IMR-90 (cell line): ENCODE results near the gene MEIKIN. TPM values are rescaled to one million over a fixed set of nuclear protein-coding genes. Genes with fewer than 3 reads are reported as not detected.

Experiments
- ATAC-seq: fragments of 200-7000 bp; cut with Tn5 transposase; 2 replicates; pipeline ENCODE4 v1.9.1; 2020; ENCODE audit warnings: low read depth, mild to moderate bottlenecking, moderate library complexity
- BruUV-seq: library from RNA; stranded (reverse); fragments of 400-500 nt; replicated peaks from 2 replicates; lab custom pipeline; 2021; lab: Mats Ljungman, UMichigan
- CTCF ChIA-PET: fragments of 300-600 bp; formaldehyde crosslinking; extraction: SDS; loops from one replicate; lab custom pipeline; 2021; ENCODE audit warnings: antibody characterized with exemption; lab: Yijun Ruan, JAX
- POLR2A ChIA-PET: fragments of 300-600 bp; sonication (Branson Sonifier 250); formaldehyde crosslinking; loops from one replicate; lab custom pipeline; 2022; ENCODE audit warnings: antibody characterized with exemption; ENCODE audit not compliant: unreplicated experiment; lab: Charles Lee
- DNase-seq: peaks from one replicate; pipeline ENCODE4 v3.0.0; 2013
- H2AFZ ChIP-seq: replicated peaks from 2 replicates; pipeline ENCODE3; 2013; ENCODE audit warnings: low read length, mild to moderate bottlenecking; ENCODE audit not compliant: poor library complexity
- H2AK5ac ChIP-seq: 2 replicates; pipeline ENCODE4 v1.6.1; 2013; ENCODE audit warnings: low read depth, low read length, inconsistent platforms
- H2AK9ac ChIP-seq: replicated peaks from 2 replicates; pipeline ENCODE3; 2013; ENCODE audit warnings: mild to moderate bottlenecking, low read depth, low read length, moderate library complexity; ENCODE audit not compliant: poor library complexity
- H2BK120ac ChIP-seq: 2 replicates; pipeline ENCODE4 v1.6.1; 2013; ENCODE audit warnings: low read depth, low read length, inconsistent platforms
- H2BK15ac ChIP-seq: 3 replicates; pipeline ENCODE4 v1.6.1; 2013; ENCODE audit warnings: low read depth, low read length, inconsistent platforms
- H2BK20ac ChIP-seq: 2 replicates; pipeline ENCODE4 v1.6.1; 2013; ENCODE audit warnings: low read depth, mild to moderate bottlenecking, inconsistent platforms, low read length, moderate library complexity
- H2BK5ac ChIP-seq: 2 replicates; pipeline ENCODE4 v1.6.1; 2013; ENCODE audit warnings: mild to moderate bottlenecking, low read depth, low read length, inconsistent platforms; ENCODE audit not compliant: poor library complexity, severe bottlenecking
- H3K14ac ChIP-seq: replicated peaks from 2 replicates; pipeline ENCODE4 v1.6.1; 2013; ENCODE audit warnings: low read depth, low read length, inconsistent platforms
- H3K18ac ChIP-seq: 2 replicates; pipeline ENCODE4 v1.6.1; 2013; ENCODE audit warnings: low read depth, low read length, control low read depth
- H3K23ac ChIP-seq: 2 replicates; pipeline ENCODE4 v1.6.1; 2013; ENCODE audit warnings: low read depth, low read length, inconsistent platforms
- H3K27ac ChIP-seq: 2 replicates; pipeline ENCODE4 v1.5.1; 2013; ENCODE audit warnings: mild to moderate bottlenecking, control low read depth, low read length; ENCODE audit not compliant: insufficient read depth
- H3K27me3 ChIP-seq: 2 replicates; pipeline ENCODE4 v1.6.1; 2013; ENCODE audit warnings: low read length; ENCODE audit not compliant: control insufficient read depth, insufficient read depth
- H3K36me3 ChIP-seq: 2 replicates; pipeline ENCODE4 v1.6.1; 2013; ENCODE audit warnings: low read length, mixed read lengths; ENCODE audit not compliant: control insufficient read depth, insufficient read depth
- H3K4ac ChIP-seq: 2 replicates; pipeline ENCODE4 v1.6.1; 2013; ENCODE audit warnings: low read depth, low read length, inconsistent platforms
- H3K4me1 ChIP-seq: 2 replicates; pipeline ENCODE4 v1.6.1; 2013; ENCODE audit warnings: low read length, mixed read lengths; ENCODE audit not compliant: control insufficient read depth, insufficient read depth
- H3K4me2 ChIP-seq: 2 replicates; pipeline ENCODE4 v1.6.1; 2013; ENCODE audit warnings: low read depth, mild to moderate bottlenecking, control low read depth, low read length, moderate library complexity
- H3K4me3 ChIP-seq: 2 replicates; pipeline ENCODE4 v1.5.1; 2013; ENCODE audit warnings: low read depth, mild to moderate bottlenecking, control low read depth, low read length, moderate library complexity; ENCODE audit not compliant: insufficient read depth
- H3K56ac ChIP-seq: 2 replicates; pipeline ENCODE4 v1.6.1; 2013; ENCODE audit warnings: low read length, inconsistent platforms; ENCODE audit not compliant: insufficient read depth; ENCODE audit errors: extremely low read depth
- H3K79me1 ChIP-seq, 2 experiments: 2 replicates each; pipeline ENCODE4 v1.6.1; 2013; ENCODE audit warnings: low read length in 2 of 2, inconsistent platforms in 1 of 2, low read depth in 1 of 2
- H3K9ac ChIP-seq: 2 replicates; pipeline ENCODE4 v1.6.1; 2013; ENCODE audit warnings: low read depth, low read length, control low read depth
- H3K9me1 ChIP-seq: 2 replicates; pipeline ENCODE4 v1.6.1; 2013; ENCODE audit warnings: low read length, inconsistent platforms; ENCODE audit not compliant: insufficient read depth
- H3K9me3 ChIP-seq: 2 replicates; pipeline ENCODE4 v1.6.1; 2013; ENCODE audit warnings: low read length; ENCODE audit not compliant: control insufficient read depth, insufficient read depth
- H4K20me1 ChIP-seq: 2 replicates; pipeline ENCODE4 v1.6.1; 2013; ENCODE audit warnings: low read length, inconsistent platforms; ENCODE audit not compliant: insufficient read depth
- H4K5ac ChIP-seq: 2 replicates; pipeline ENCODE4 v1.6.1; 2013; ENCODE audit warnings: mild to moderate bottlenecking, low read depth, low read length, control low read depth
- H4K8ac ChIP-seq, 2 experiments: 2 replicates each; pipeline ENCODE4 v1.6.1; 2013; ENCODE audit warnings: low read depth in 2 of 2, low read length in 2 of 2, control low read depth in 1 of 2, inconsistent platforms in 1 of 2
- H4K91ac ChIP-seq: 2 replicates; pipeline ENCODE4 v1.6.1; 2013; ENCODE audit warnings: low read depth, low read length, inconsistent platforms; ENCODE audit not compliant: insufficient read depth
- BHLHE40 ChIP-seq: fragments of 150-350 bp; IDR thresholded peaks from 2 replicates; pipeline ENCODE4 v1.6.1; 2016; ENCODE audit warnings: mild to moderate bottlenecking, low read depth, low read length
- CEBPB ChIP-seq: IDR thresholded peaks from 2 replicates; pipeline ENCODE4 v1.6.1; 2012; ENCODE audit warnings: low read depth, low read length, improper control_type of control experiment
- CHD1 ChIP-seq: IDR thresholded peaks from 2 replicates; pipeline ENCODE4 v1.6.1; 2012; ENCODE audit warnings: low read depth, low read length, improper control_type of control experiment
- CTCF ChIP-seq: conservative IDR thresholded peaks from 2 replicates; pipeline ENCODE4 v1.5.1; 2012; ENCODE audit warnings: mild to moderate bottlenecking, low read depth, low read length, improper control_type of control experiment
- ELK1 ChIP-seq: fragments of 150-350 bp; IDR thresholded peaks from 2 replicates; pipeline ENCODE4 v1.6.1; 2016; ENCODE audit warnings: low read depth, mild to moderate bottlenecking, low read length, moderate library complexity, borderline replicate concordance
- FOS ChIP-seq: fragments of 150-350 bp; IDR thresholded peaks from 2 replicates; pipeline ENCODE4 v1.6.1; 2016; ENCODE audit warnings: low read depth, low read length
- MAFK ChIP-seq: IDR thresholded peaks from 2 replicates; pipeline ENCODE4 v1.6.1; 2012; ENCODE audit warnings: low read depth, low read length, improper control_type of control experiment
- MAZ ChIP-seq: IDR thresholded peaks from 2 replicates; pipeline ENCODE4 v1.6.1; 2012; ENCODE audit warnings: low read depth, mild to moderate bottlenecking, low read length, improper control_type of control experiment, moderate library complexity, borderline replicate concordance
- MXI1 ChIP-seq: IDR thresholded peaks from 2 replicates; pipeline ENCODE4 v1.6.1; 2012; ENCODE audit warnings: low read depth, mild to moderate bottlenecking, low read length, moderate library complexity, borderline replicate concordance
- RAD21 ChIP-seq: IDR thresholded peaks from 2 replicates; pipeline ENCODE4 v1.6.1; 2012; ENCODE audit warnings: low read length, improper control_type of control experiment
- RCOR1 ChIP-seq: IDR thresholded peaks from 2 replicates; pipeline ENCODE4 v1.6.1; 2012; ENCODE audit warnings: mild to moderate bottlenecking, low read length, improper control_type of control experiment; ENCODE audit not compliant: insufficient replicate concordance
- RFX5 ChIP-seq: IDR thresholded peaks from 2 replicates; pipeline ENCODE4 v1.8.0; 2012; ENCODE audit warnings: low read depth, mild to moderate bottlenecking, low read length, moderate library complexity
- SMC3 ChIP-seq: fragments of 150-350 bp; IDR thresholded peaks from 2 replicates; pipeline ENCODE4 v1.6.1; 2016; ENCODE audit warnings: low read depth, mild to moderate bottlenecking, antibody characterized with exemption, low read length, moderate library complexity
- USF2 ChIP-seq: fragments of 150-350 bp; IDR thresholded peaks from 2 replicates; pipeline ENCODE4 v1.6.1; 2017; ENCODE audit warnings: mild to moderate bottlenecking, antibody characterized with exemption, low read length, low read depth
- WGBS, 2 experiments: methylation state at CpG; one replicate each; pipeline versions ENCODE4 v1.1.5 to v1.1.7; 2013; ENCODE audit warnings: missing lambda C conversion rate in 2 of 2; ENCODE audit not compliant: insufficient read length in 1 of 2; ENCODE audit errors: extremely low coverage in 2 of 2; 5-methylcytosine and 5-hydroxymethylcytosine counted together
- dilution Hi-C: fragments of 300-500 bp; cut with HindIII; formaldehyde crosslinking; loops from one replicate; pipeline ENCODE4 v1.14.3; 2018; ENCODE audit warnings: low sequenced_read_pairs; ENCODE audit not compliant: unreplicated experiment
- in situ Hi-C: fragments of 300-500 bp; cut with MboI; formaldehyde crosslinking; loops from 3 replicates; pipeline ENCODE4 v1.14.3; 2019; ENCODE audit warnings: low sequenced_read_pairs, inconsistent platforms, mixed read lengths
- intact Hi-C: fragments of 100-400 bp; cut with micrococcal nuclease; formaldehyde crosslinking; loops from 2 replicates; pipeline ENCODE4 v1.10.0; 2022
- polyA plus RNA-seq, 3 experiments: library from polyadenylated mRNA; depleted of rRNA; stranded (reverse); fragments of >200 nt; gene quantifications; 2 replicates each; pipeline ENCODE4 v1.2.3, GENCODE V29; 2012; ENCODE audit warnings: low replicate concordance in 1 of 3
- total RNA-seq: library from RNA; depleted of rRNA; stranded (reverse); fragments of >200 nt; gene quantifications from 2 replicates; pipeline ENCODE4 v1.2.3, GENCODE V29; 2012

MEIKIN gene
- total and polyA plus RNA-seq, 2 of the 4 experiments (the other 2 are of a cell fraction) = not detected

DNA sequence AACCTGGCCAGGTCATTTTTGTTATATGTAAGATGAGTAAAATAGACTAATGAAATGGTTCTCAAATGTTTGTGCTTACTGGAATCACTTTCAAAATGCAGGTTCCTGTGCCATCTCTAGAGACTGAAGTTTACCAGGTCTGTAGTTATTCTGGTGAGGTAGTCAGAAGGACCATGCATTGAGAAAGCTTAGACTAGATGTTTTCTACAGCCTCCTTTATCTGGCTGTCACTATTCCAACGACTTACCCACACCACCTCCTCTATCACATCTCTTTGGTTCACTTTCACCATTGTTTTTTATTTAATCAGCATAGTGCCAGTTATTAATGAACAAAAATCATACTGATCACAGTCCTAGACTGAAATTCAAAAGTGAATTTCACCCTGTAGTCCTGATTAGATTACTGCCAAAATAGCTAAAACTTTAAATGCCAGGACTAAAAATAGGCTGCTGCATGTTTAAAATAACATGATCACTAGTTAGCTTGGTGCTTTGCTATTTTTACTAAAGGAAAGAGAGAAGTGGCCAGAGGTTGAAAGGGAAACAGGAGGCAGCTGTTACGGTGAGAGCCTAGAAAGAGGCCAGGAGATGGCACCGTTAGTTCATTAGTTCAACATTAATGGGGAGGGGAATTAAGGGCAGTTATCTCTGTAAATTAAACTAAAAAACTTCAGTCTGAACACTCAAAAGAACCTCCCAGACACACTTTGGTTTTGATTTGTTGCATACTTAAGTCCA, 134.8 kb downstream of the MEIKIN start:
- H3K56ac ChIP-seq = no peak overlapping the region
- BruUV-seq = no TSS peak
- no peaks in the 10 kb centered on the region for H3K9me3 ChIP-seq
- no peak overlapping the region for H3K18ac ChIP-seq
- H2BK20ac ChIP-seq = no peak overlapping the region
- H4K91ac ChIP-seq = no peak overlapping the region
- peaks cover 2% of the 10 kb centered on the region; the same call in 1 of the 2 replicates for H3K9me1 ChIP-seq
- dilution Hi-C loops (no loop called here), in situ Hi-C loops (loop anchor here (10.0 kb wide), 1 partner anchor 194 kb away; no protein-coding TSS in a partner anchor), intact Hi-C loops (loop anchor here (1.0 to 2.0 kb wide), 2 partner anchors 198 to 252 kb away; no protein-coding TSS in a partner anchor)
- H3K14ac ChIP-seq = no peak overlapping the region
- ATAC-seq = peak; percentile 64
- H3K27ac ChIP-seq = no peak overlapping the region
- H4K5ac ChIP-seq = no peak overlapping the region
- DNase-seq = peak; percentile 41
- no peaks in the 10 kb centered on the region for H3K27me3 ChIP-seq
- POLR2A ChIA-PET = no interaction called here
- no peak overlapping the region for H4K8ac ChIP-seq
- no peak overlapping the region for H2AK5ac ChIP-seq
- no peaks in the 10 kb centered on the region for H4K20me1 ChIP-seq
- H3K4me1 ChIP-seq = 0 out of 2 replicates have a peak, but pooled peaks cover 2% of the 10 kb centered on the region
- H3K4me2 ChIP-seq = peak overlapping the region; percentile 6; the same call in 1 of the 2 replicates
- no peak overlapping the region for H2BK15ac ChIP-seq
- H3K36me3 ChIP-seq = no peaks in the 10 kb centered on the region
- no peak overlapping the region for H3K4me3 ChIP-seq
- H3K4ac ChIP-seq = no peak overlapping the region
- H2BK5ac ChIP-seq = no peak overlapping the region
- CTCF ChIA-PET = interaction anchor here (0.7 to 2.0 kb wide), 4 partner anchors 197 to 252 kb away, joined by 3 to 16 read pairs (median 6); no protein-coding TSS in a partner anchor
- H2BK120ac ChIP-seq = peak overlapping the region; percentile 3; the same call in 1 of the 2 replicates
- H3K79me1 ChIP-seq = no peaks in the 10 kb centered on the region
- no peak overlapping the region for H2AK9ac ChIP-seq
- H3K9ac ChIP-seq = no peak overlapping the region
- H2AFZ ChIP-seq = no peak overlapping the region
- H3K23ac ChIP-seq = no peak overlapping the region
- 0% methylated on average over 1 of the region's 3 CpGs; no CpG with 5 or more reads in 1 of the 2 experiments for WGBS, 2 experiments
- TF ChIP-seq CHD1 (no peak), CEBPB (no peak), MXI1 (no peak), MAZ (no peak), BHLHE40 (no peak), RAD21 (peak; percentile 44), USF2 (no peak), FOS (no peak), RFX5 (no peak), RCOR1 (no peak), ELK1 (no peak), SMC3 (peak; percentile 22), MAFK (no peak), CTCF (peak; percentile 48)
